ENCODE data around the gene KRTAP10-10.
"Not testable (repeated sequence)": the region's sequence is repeated elsewhere in the genome, so short reads cannot be mapped to it uniquely, and the experiment has no call there.

KRTAP10-10 gene

GRCh38 chr21:44666401-44667320 is 29.5 kb downstream of the KRTAP10-10 start, which contains the start of gene KRTAP12-2:
KRTAP12-2 (minus strand) TSS chr21:44666927; CDS start chr21:44666886, 41 bp downstream.
- Mint-ChIP-seq H3K9me3 (peaks cover 11% of the 10 kb centered on the region), H3K27ac (ENCODE audit: low read depth) (no peak within 1 kb of the TSS), H3K27me3 (peaks cover 10% of the 10 kb centered on the region), H3K4me1 (no peaks in the 10 kb centered on the region), H3K36me3 (ENCODE audit: insufficient read depth) (peaks cover 1% of the 10 kb centered on the region), H3K4me3 (no peak within 1 kb of the TSS)
- ATAC-seq (replicated peaks; ENCODE audit: extremely low read depth, poor library complexity, severe bottlenecking) (no peak), DNase-seq (ENCODE audit: low spot score in 2 of 2) (no peak)

- Mint-ChIP-seq H3K9me3 (peaks cover 6% of the 10 kb centered on the region), H3K4me3 (no peak overlapping the region), H3K36me3 (ENCODE audit: insufficient read depth) (peaks cover 1% of the 10 kb centered on the region), H3K27me3 (peaks cover 10% of the 10 kb centered on the region), H3K4me1 (no peaks in the 10 kb centered on the region), H3K27ac (ENCODE audit: low read depth) (no peak overlapping the region)
- ATAC-seq (replicated peaks; ENCODE audit: extremely low read depth, poor library complexity, severe bottlenecking): no peak
- DNase-seq (ENCODE audit: low spot score in 2 of 2): no peak
These were observed 30.5 kb downstream of the KRTAP10-10 start for GRCh38 chr21:44667612-44668011.

DNA sequence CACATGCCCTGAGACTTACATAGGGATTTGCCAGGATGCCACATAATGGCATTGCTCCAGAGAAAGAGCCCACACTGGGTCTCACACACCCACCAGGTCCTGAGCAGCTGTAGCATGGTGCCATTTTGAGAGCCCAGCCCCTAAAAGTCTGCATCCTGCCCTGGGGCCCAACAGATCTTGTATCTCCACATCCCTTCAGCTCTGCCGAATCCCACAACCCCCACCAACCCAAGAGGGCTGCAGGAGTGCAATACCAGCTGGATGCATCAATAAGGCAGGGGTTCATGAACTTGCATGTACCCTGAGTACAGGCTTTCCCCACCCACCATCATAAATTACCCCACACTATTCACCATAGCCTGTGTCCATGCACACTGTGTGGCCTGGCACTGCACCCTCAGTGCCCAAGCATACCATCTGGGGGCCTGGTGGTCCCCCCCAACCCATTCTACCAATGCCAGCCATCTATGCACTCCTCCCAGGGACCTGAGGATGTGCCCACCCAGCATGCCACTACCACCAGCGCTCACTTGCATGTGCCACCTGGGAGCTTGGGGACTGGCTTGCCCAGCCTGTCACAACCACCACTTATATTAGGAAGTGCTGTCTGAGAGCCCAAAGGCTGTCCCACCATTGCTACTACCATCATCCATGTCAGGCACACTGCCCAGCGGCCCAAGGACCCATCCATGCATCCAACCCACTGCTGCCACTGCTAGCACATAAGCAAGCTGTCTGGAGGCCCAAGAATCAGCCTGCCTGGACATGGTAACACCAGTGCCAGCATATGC is 33.7 kb downstream of the KRTAP10-10 start:
- ATAC-seq (replicated peaks; ENCODE audit: extremely low read depth, poor library complexity, severe bottlenecking) (no peak), DNase-seq (ENCODE audit: low spot score in 2 of 2) (no peak)
- Mint-ChIP-seq H3K36me3 (ENCODE audit: insufficient read depth) (peaks cover 1% of the 10 kb centered on the region), H3K4me3 (no peak overlapping the region), H3K27ac (ENCODE audit: low read depth) (no peak overlapping the region), H3K9me3 (peaks cover 17% of the 10 kb centered on the region), H3K4me1 (peaks cover 10% of the 10 kb centered on the region), H3K27me3 (peaks cover 10% of the 10 kb centered on the region)

GRCh38 chr21:44671911-44672310 is 34.8 kb downstream of the KRTAP10-10 start:
- Mint-ChIP-seq H3K4me3 (no peak overlapping the region), H3K36me3 (ENCODE audit: insufficient read depth) (peaks cover 1% of the 10 kb centered on the region), H3K27ac (ENCODE audit: low read depth) (no peak overlapping the region), H3K27me3 (peaks cover 10% of the 10 kb centered on the region), H3K4me1 (peaks cover 10% of the 10 kb centered on the region), H3K9me3 (peaks cover 17% of the 10 kb centered on the region)
- DNase-seq (ENCODE audit: low spot score in 2 of 2) (no peak), ATAC-seq (replicated peaks; ENCODE audit: extremely low read depth, poor library complexity, severe bottlenecking) (no peak)

GRCh38 chr21:44677881-44678280 is 40.7 kb downstream of the KRTAP10-10 start:
- H3K36me3 Mint-ChIP-seq (ENCODE audit: insufficient read depth): no peaks in the 10 kb centered on the region
- H3K9me3 Mint-ChIP-seq: peaks cover 9% of the 10 kb centered on the region
- ATAC-seq (replicated peaks; ENCODE audit: extremely low read depth, poor library complexity, severe bottlenecking) (no peak), DNase-seq (ENCODE audit: low spot score in 2 of 2) (no peak)
- H3K27ac Mint-ChIP-seq (ENCODE audit: low read depth): no peak overlapping the region
- H3K4me1 Mint-ChIP-seq: peaks cover 10% of the 10 kb centered on the region
- no peaks in the 10 kb centered on the region for H3K27me3 Mint-ChIP-seq
- H3K4me3 Mint-ChIP-seq: no peak overlapping the region

DNA sequence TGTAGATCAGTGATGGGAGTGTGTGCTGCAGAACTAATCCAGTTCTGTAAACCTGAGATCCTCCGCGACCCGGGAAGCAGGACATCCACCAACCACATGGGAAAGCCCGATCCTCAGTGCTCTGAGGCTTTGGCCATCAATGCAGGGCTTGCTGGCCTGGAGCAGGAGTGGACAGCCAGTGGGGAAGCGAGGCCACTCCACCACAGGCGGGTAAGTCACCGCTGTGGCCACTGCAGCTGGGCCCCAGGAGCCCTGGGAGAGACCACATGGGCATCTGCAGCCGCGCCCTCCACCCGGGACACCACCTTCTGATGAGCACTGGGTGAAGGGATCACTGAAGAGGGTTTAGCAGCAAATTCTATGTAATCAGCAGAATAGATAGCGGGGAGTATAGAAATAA is 44.0 kb downstream of the KRTAP10-10 start:
- no peak for ATAC-seq (replicated peaks; ENCODE audit: extremely low read depth, poor library complexity, severe bottlenecking)
- H3K4me1 Mint-ChIP-seq: peaks cover 12% of the 10 kb centered on the region
- H3K4me3 Mint-ChIP-seq: no peak overlapping the region
- H3K27me3 Mint-ChIP-seq: peaks cover 9% of the 10 kb centered on the region
- no peak overlapping the region for H3K27ac Mint-ChIP-seq (ENCODE audit: low read depth)
- DNase-seq (ENCODE audit: low spot score in 2 of 2): no peak
- no peaks in the 10 kb centered on the region for H3K36me3 Mint-ChIP-seq (ENCODE audit: insufficient read depth)
- H3K9me3 Mint-ChIP-seq: no peaks in the 10 kb centered on the region

DNA sequence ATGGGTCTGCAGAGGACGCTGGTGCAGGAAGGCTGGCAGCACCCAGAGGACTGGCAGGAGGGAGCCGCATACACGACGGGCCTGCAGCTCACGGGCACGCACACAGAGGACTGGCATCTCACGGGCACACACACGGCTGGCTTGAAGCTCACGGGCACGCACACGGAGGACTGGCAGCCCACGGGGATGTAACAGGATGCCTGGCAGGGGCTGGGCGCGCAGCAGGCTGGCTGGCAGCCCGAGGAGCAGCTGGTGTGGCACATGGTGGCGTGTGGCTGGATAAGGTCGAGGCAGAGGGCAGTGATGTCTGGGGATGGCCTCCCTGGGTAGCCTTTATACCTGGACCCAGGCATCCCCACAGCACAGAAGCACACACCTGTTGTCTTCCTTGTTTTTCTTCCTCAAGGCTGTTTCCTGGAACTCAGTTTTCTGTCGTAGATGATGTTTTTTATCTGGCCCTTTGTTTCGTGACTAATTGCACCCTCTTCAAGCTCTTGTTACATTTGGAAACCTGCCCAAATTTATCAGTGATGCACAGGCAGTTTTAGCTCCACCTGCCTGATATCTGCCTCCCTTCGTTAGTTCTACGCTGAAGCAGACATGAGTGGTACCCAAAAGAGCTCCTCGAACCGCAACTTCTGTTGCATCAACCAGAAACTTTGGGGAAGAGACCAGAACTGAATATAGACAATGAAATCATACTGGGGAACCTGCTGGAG is 44.9 kb downstream of the KRTAP10-10 start, which contains the start of gene KRTAP12-1:
KRTAP12-1 (minus strand) TSS at position 303 of the 719 bp plus-strand sequence; CDS start at position 263, 40 bp downstream.
- DNase-seq (ENCODE audit: low spot score in 2 of 2) (no peak), ATAC-seq (replicated peaks; ENCODE audit: extremely low read depth, poor library complexity, severe bottlenecking) (no peak)
- no peak within 1 kb of the TSS for H3K4me3 Mint-ChIP-seq
- H3K4me1 Mint-ChIP-seq: peaks cover 18% of the 10 kb centered on the region
- H3K36me3 Mint-ChIP-seq (ENCODE audit: insufficient read depth): no peaks in the 10 kb centered on the region
- H3K27me3 Mint-ChIP-seq: peaks cover 18% of the 10 kb centered on the region
- peak within 1 kb of the TSS; percentile 46 for H3K27ac Mint-ChIP-seq (ENCODE audit: low read depth)
- no peaks in the 10 kb centered on the region for H3K9me3 Mint-ChIP-seq

- ATAC-seq (replicated peaks; ENCODE audit: extremely low read depth, poor library complexity, severe bottlenecking): no peak
- H3K27me3 Mint-ChIP-seq: peaks cover 22% of the 10 kb centered on the region
- H3K9me3 Mint-ChIP-seq: no peaks in the 10 kb centered on the region
- peaks cover 18% of the 10 kb centered on the region for H3K4me1 Mint-ChIP-seq
- peak overlapping the region; percentile 46 for H3K27ac Mint-ChIP-seq (ENCODE audit: low read depth)
- no peak overlapping the region for H3K4me3 Mint-ChIP-seq
- DNase-seq (ENCODE audit: low spot score in 2 of 2): no peak
- no peaks in the 10 kb centered on the region for H3K36me3 Mint-ChIP-seq (ENCODE audit: insufficient read depth)
These were observed 45.5 kb downstream of the KRTAP10-10 start for GRCh38 chr21:44682580-44683151.

DNA sequence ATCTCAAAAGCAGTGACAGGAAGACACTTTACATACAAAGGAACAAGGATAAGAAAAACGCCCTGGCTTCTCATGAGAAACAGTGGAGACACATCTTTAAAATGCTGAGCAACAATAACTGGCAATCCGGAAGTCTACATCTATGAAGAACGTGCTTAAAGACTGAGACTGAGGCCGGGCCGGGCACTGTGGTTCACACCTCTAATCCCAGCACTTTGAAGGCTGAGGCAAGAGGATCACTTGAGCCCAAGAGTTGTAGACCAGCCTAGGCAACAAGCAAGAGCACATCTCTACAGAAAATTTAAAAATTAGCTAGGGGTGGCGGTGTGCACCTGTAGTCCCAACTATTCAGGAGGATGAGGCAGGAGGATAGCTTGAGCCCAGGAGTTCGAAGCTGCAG is 46.9 kb downstream of the KRTAP10-10 start:
- H3K4me1 Mint-ChIP-seq: peaks cover 18% of the 10 kb centered on the region
- H3K36me3 Mint-ChIP-seq (ENCODE audit: insufficient read depth): no peaks in the 10 kb centered on the region
- H3K27me3 Mint-ChIP-seq: peaks cover 22% of the 10 kb centered on the region
- H3K9me3 Mint-ChIP-seq: no peaks in the 10 kb centered on the region
- H3K4me3 Mint-ChIP-seq: no peak overlapping the region
- no peak overlapping the region for H3K27ac Mint-ChIP-seq (ENCODE audit: low read depth)
- ATAC-seq (replicated peaks; ENCODE audit: extremely low read depth, poor library complexity, severe bottlenecking) (no peak), DNase-seq (ENCODE audit: low spot score in 2 of 2) (no peak)

- no peak overlapping the region for H3K4me3 Mint-ChIP-seq
- no peak for ATAC-seq (replicated peaks; ENCODE audit: extremely low read depth, poor library complexity, severe bottlenecking)
- H3K27me3 Mint-ChIP-seq: peaks cover 22% of the 10 kb centered on the region
- no peak overlapping the region for H3K27ac Mint-ChIP-seq (ENCODE audit: low read depth)
- no peaks in the 10 kb centered on the region for H3K9me3 Mint-ChIP-seq
- H3K4me1 Mint-ChIP-seq: peaks cover 18% of the 10 kb centered on the region
- H3K36me3 Mint-ChIP-seq (ENCODE audit: insufficient read depth): no peaks in the 10 kb centered on the region
- DNase-seq (ENCODE audit: low spot score in 2 of 2): no peak
These were observed 47.3 kb downstream of the KRTAP10-10 start for GRCh38 chr21:44684483-44684882.

DNA sequence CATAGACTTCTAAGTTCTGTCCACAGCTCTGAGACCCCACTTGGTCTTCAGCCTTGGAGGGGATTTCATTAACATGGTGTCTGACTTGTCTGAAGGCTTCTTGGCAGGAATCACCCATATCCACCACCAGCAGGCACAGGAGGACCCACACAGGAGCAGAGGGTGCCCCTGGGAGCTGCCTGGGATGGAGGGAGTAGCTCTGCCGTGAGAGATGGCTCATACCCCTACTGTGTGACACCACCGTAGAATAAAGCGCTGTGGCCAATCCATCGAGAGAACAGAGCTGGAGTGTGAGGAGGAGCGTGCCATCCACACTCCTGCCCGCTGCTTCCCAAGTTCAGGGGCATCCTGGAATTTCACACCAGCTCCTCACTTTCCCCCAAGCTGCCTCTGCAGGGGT is 47.9 kb downstream of the KRTAP10-10 start:
- peaks cover 22% of the 10 kb centered on the region for H3K27me3 Mint-ChIP-seq
- H3K36me3 Mint-ChIP-seq (ENCODE audit: insufficient read depth); H3K9me3 Mint-ChIP-seq; H3K27ac Mint-ChIP-seq (ENCODE audit: low read depth); H3K4me3 Mint-ChIP-seq; ATAC-seq (replicated peaks; ENCODE audit: extremely low read depth, poor library complexity, severe bottlenecking); DNase-seq (ENCODE audit: low spot score in 2 of 2): not testable (repeated sequence)
- H3K4me1 Mint-ChIP-seq: peaks cover 18% of the 10 kb centered on the region
